Ascending aorta (tissue), 2 donors: ENCODE measurements around the gene BTBD1. TPM values are rescaled to one million over a fixed set of nuclear protein-coding genes. Genes with fewer than 3 reads are reported as not detected.
A peak's percentile ranks its signal among the peaks of the same experiment; 100 is the strongest.

Source experiments
- DNase-seq, 2 donors: peaks; one replicate each; pipeline ENCODE4 v3.0.0-alpha.2; 2019; ENCODE audit warnings: low spot score in 2 of 2
- H3K27ac ChIP-seq, 2 donors: fragments of 200-600 bp; sonication (generic); one replicate each; pipeline ENCODE4 v1.5.1; 2016 to 2017; ENCODE audit warnings: mild to moderate bottlenecking in 1 of 2
- H3K27me3 ChIP-seq: fragments of 200-600 bp; sonication (generic); one replicate; pipeline ENCODE4 v1.5.1; 2017
- H3K36me3 ChIP-seq, 2 donors: fragments of 200-600 bp; sonication (generic); one replicate each; pipeline ENCODE4 v1.5.1; 2016
- H3K4me1 ChIP-seq, 2 donors: fragments of 200-600 bp; sonication (generic); one replicate each; pipeline ENCODE4 v1.5.1; 2016 to 2017; ENCODE audit warnings: mild to moderate bottlenecking in 1 of 2
- H3K4me3 ChIP-seq, 2 donors: fragments of 200-600 bp; sonication (generic); one replicate each; pipeline ENCODE4 v1.5.1; 2016 to 2017; ENCODE audit warnings: mild to moderate bottlenecking in 1 of 2
- H3K9me3 ChIP-seq, 2 donors: fragments of 200-600 bp; sonication (generic); one replicate each; pipeline ENCODE4 v1.5.1; 2016
- CTCF ChIP-seq, 3 experiments: fragments of 200-600 bp in 2 of 3; fragments of 450-650 bp in 1 of 3; sonication (generic) in 2 of 3; IDR thresholded peaks; one replicate each; pipeline ENCODE4 v1.5.1; 2016 to 2019; ENCODE audit warnings: antibody characterized with exemption in 3 of 3, mild to moderate bottlenecking in 1 of 3, moderate library complexity in 1 of 3
- intact Hi-C: fragments of 100-400 bp; cut with DNase I; formaldehyde crosslinking; loops from one replicate; pipeline ENCODE4 v1.15.1; 2023
- total RNA-seq: library from RNA; depleted of rRNA; stranded (reverse); fragments of >200 nt; gene quantifications from one replicate; pipeline ENCODE4 v1.1.0, GENCODE V29; 2016

BTBD1 gene
- total RNA-seq, 1 donor from 2014 or later, result 63.9 TPM

DNA sequence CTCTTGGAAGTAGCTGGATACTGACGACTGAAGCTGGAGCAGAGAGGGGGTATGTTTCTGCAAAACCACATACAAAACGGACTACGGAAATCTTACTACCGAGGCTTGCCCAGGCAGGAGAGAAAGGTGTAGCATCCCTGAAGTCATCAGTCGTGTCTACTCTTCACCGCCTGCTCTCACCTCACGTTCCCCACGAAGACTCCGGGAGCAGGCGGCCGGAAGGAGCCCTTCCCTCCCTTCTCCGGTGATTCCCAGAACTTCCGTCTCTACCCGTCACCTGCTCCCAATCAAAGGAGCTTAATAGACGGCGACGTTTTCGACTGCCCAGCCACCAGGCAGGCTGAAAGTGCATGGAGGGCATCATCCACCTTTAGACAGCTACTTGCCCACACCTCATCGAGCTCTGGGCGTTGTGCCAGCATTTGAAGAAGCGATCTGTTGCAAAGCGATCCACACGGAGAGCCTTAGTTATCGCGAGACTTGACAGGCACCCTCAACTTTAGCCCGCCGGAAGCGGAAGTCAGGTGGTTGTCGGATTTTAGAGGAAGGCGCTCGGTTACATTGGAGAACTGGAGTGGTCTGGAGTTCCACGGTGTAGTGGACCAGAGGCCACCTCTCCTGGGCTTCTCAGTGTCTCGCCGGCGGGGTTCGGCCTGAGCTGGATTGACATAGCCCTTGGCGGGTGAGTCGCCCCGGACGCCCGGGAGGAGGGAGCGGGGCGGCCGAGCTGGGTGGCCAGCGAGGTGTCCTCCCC lies 81.2 kb downstream of the BTBD1 start, which contains the start of gene RAMAC:
TSS of gene RAMAC (plus strand) at position 523 of the 754 bp plus-strand sequence. CDS start 2,809 bp downstream, outside the sequence.
- peaks cover 0 to 14% of the 10 kb centered on the region in 2 donors for H3K4me1 ChIP-seq
- H3K9me3 ChIP-seq, result no peaks in the 10 kb centered on the region
- intact Hi-C loops, result loop anchor here (1.0 to 10.0 kb wide), 6 partner anchors 25 to 444 kb away; partner anchors contain the start of genes C15orf40, CPEB1, FSD2 and HDGFL3
- no peak for TF ChIP-seq CTCF (IDR thresholded peaks at IDR 0.05)
- peaks cover 0 to 15% of the 10 kb centered on the region in 2 donors for H3K36me3 ChIP-seq
- H3K27me3 ChIP-seq, result no peaks in the 10 kb centered on the region
- peak within 1 kb of the TSS; percentile 78 to 89 for H3K4me3 ChIP-seq
- H3K27ac ChIP-seq, result peak within 1 kb of the TSS; percentile 63 to 72
- peak; percentile 83 to 97 for DNase-seq

GRCh38 chr15:82980981-82981380 lies 86.1 kb downstream of the BTBD1 start:
- Histone ChIP-seq H3K4me3 (no peak overlapping the region), H3K36me3 (no peaks in the 10 kb centered on the region), H3K27ac (no peak overlapping the region), H3K9me3 (no peaks in the 10 kb centered on the region), H3K4me1 (peaks cover 0 to 3% of the 10 kb centered on the region in 2 donors), H3K27me3 (no peaks in the 10 kb centered on the region)
- no peak for DNase-seq
- intact Hi-C loops, result loop anchor here (10.0 kb wide), 3 partner anchors 224 to 336 kb away; partner anchors contain the start of genes CPEB1 and HDGFL3
- TF ChIP-seq CTCF (IDR thresholded peaks at IDR 0.05), result no peak

- no peak overlapping the region for H3K4me3 ChIP-seq
- no peaks in the 10 kb centered on the region for H3K36me3 ChIP-seq
- intact Hi-C loops, result loop anchor here (10.0 kb wide), 3 partner anchors 225 to 335 kb away; partner anchors contain the start of genes CPEB1 and HDGFL3
- no peak for TF ChIP-seq CTCF (IDR thresholded peaks at IDR 0.05)
- no peak for DNase-seq
- no peaks in the 10 kb centered on the region for H3K4me1 ChIP-seq
- no peak overlapping the region for H3K27ac ChIP-seq
- no peaks in the 10 kb centered on the region for H3K27me3 ChIP-seq
- H3K9me3 ChIP-seq, result no peaks in the 10 kb centered on the region
Measured at GRCh38 chr15:82979726-82980125, 87.3 kb downstream of the BTBD1 start.

DNA sequence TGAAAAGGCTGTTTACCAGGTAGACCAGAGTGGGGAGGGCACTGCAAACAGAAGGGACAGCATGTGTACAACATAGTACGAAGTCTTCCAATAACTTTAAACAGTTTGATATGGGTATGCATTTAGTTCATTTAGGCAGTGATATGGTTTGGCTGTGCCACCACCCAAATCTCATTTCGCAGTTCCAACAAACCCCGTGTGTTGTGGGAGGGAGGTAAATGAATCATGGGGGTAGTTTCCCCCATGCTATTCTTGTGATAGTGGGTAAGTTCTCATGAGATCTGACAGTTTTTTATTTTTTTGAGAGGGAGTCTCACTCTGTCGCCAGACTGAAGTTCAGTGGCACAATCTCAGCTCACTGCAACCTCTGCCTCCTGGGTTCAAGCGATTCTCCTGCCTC lies 88.6 kb downstream of the BTBD1 start:
- Histone ChIP-seq H3K4me1 (no peaks in the 10 kb centered on the region), H3K27ac (no peak overlapping the region), H3K36me3 (no peaks in the 10 kb centered on the region), H3K27me3 (no peaks in the 10 kb centered on the region), H3K4me3 (no peak overlapping the region), H3K9me3 (no peaks in the 10 kb centered on the region)
- no peak for TF ChIP-seq CTCF (IDR thresholded peaks at IDR 0.05)
- intact Hi-C loops, result no loop called here
- DNase-seq, result no peak

GRCh38 chr15:82977076-82977475 lies 90.0 kb downstream of the BTBD1 start:
- DNase-seq, result no peak
- H3K9me3 ChIP-seq, result no peaks in the 10 kb centered on the region
- H3K27me3 ChIP-seq, result no peaks in the 10 kb centered on the region
- no peaks in the 10 kb centered on the region for H3K4me1 ChIP-seq
- intact Hi-C loops, result no loop called here
- no peak for TF ChIP-seq CTCF (IDR thresholded peaks at IDR 0.05)
- H3K4me3 ChIP-seq, result no peak overlapping the region
- H3K27ac ChIP-seq, result no peak overlapping the region
- no peaks in the 10 kb centered on the region for H3K36me3 ChIP-seq
